Measurements from ENCODE around the gene MATCAP1. TPM values are rescaled to one million over a fixed set of nuclear protein-coding genes. Genes with fewer than 3 reads are reported as not detected.
A peak's percentile ranks its signal among the peaks of the same experiment; 100 is the strongest.

The MATCAP1 gene
- total and polyA plus RNA-seq, 2 of the 13 experiments (the other 11 are each of a cell fraction or from before 2014, with no cell fraction given): 11.2 to 24.5 TPM

GRCh38 chr16:67204076-67204475 lies 20.3 kb upstream of the MATCAP1 start:
- CTCF ChIA-PET (ENCODE audit: low intra/inter-chr PET ratio, low total read pairs): no interaction called here
- 96% methylated on average over 3 of the region's 4 CpGs for WGBS (ENCODE audit: low lambda C conversion rate)
- intact Hi-C loops (cut with micrococcal nuclease; ENCODE audit: unreplicated experiment) (no loop called here), in situ Hi-C loops (cut with HindIII; ENCODE audit: extremely low pct_ligation_motif_present, low pct_unique_long_range_greater_than_20kb) (no loop called here)
- no peak for ATAC-seq
- Histone ChIP-seq H3K4me2 (ENCODE audit: low read depth, low read length) (no peak overlapping the region), H3K4me3 (replicated peaks in 1 of 3; ENCODE audit: insufficient read depth in 1 of 3, low read depth in 2 of 3, low read length in 3 of 3) (no peak overlapping the region), H3K9ac (ENCODE audit: insufficient read depth, low read depth, low read length) (no peak overlapping the region), H3K27me3 (ENCODE audit: control insufficient read depth in 1 of 2, insufficient read depth in 2 of 2, low read length in 2 of 2) (no peaks in the 10 kb centered on the region), H3K27ac (ENCODE audit: extremely low read length, insufficient read depth, low read length) (no peak overlapping the region), H3K9me3 (ENCODE audit: low read length) (no peaks in the 10 kb centered on the region), H3K36me3 (replicated peaks in 1 of 2; ENCODE audit: control insufficient read depth in 1 of 2, insufficient read depth in 2 of 2, low read length in 2 of 2) (peaks cover 27 to 30% of the 10 kb centered on the region in 2 experiments; a peak in 4 of 5 replicates), H4K20me1 (ENCODE audit: insufficient read depth, low read length) (no peaks in the 10 kb centered on the region), H2AFZ (ENCODE audit: low read length) (no peak overlapping the region), H3K4me1 (ENCODE audit: insufficient read depth, low read length) (peaks cover 34% of the 10 kb centered on the region), H3K79me2 (ENCODE audit: insufficient read depth, low read length) (no peaks in the 10 kb centered on the region)
- FAIRE-seq: no peak
- no peak for TF ChIP-seq HMGA1 (CRISPR knock-in tag; conservative IDR thresholded peaks at IDR 0.05)
- no peak for TF ChIP-seq ZNF672 (CRISPR knock-in tag; IDR thresholded peaks at IDR 0.05)
- no peak for TF ChIP-seq EED (CRISPR knock-in tag; IDR thresholded peaks at IDR 0.05)
- POLR2A ChIA-PET: no interaction called here
- no peak for DNase-seq (ENCODE audit: low spot score)
- BruUV-seq (replicated peaks): no TSS peak

- H3K36me3 ChIP-seq (replicated peaks in 1 of 2; ENCODE audit: control insufficient read depth in 1 of 2, insufficient read depth in 2 of 2, low read length in 2 of 2): peaks cover 29 to 38% of the 10 kb centered on the region in 2 experiments
- H3K27ac ChIP-seq (ENCODE audit: extremely low read length, insufficient read depth, low read length): no peak overlapping the region
- BruUV-seq (replicated peaks): no TSS peak
- no peak overlapping the region for H3K4me2 ChIP-seq (ENCODE audit: low read depth, low read length)
- FAIRE-seq: no peak
- H3K9me3 ChIP-seq (ENCODE audit: low read length): no peaks in the 10 kb centered on the region
- in situ Hi-C loops (cut with HindIII; ENCODE audit: extremely low pct_ligation_motif_present, low pct_unique_long_range_greater_than_20kb): no loop called here
- intact Hi-C loops (cut with micrococcal nuclease; ENCODE audit: unreplicated experiment): no loop called here
- no peak overlapping the region for H2AFZ ChIP-seq (ENCODE audit: low read length)
- no peak for ATAC-seq
- ChIA-PET CTCF (ENCODE audit: low intra/inter-chr PET ratio, low total read pairs) (no interaction called here), POLR2A (interaction anchor here (1.2 kb wide), 1 partner anchor 11 kb away, joined by 3 read pairs; the partner anchor contains the start of gene E2F4)
- WGBS (ENCODE audit: low lambda C conversion rate): 96% methylated on average over 12 of the region's 23 CpGs
- no peaks in the 10 kb centered on the region for H3K27me3 ChIP-seq (ENCODE audit: control insufficient read depth in 1 of 2, insufficient read depth in 2 of 2, low read length in 2 of 2)
- H3K4me1 ChIP-seq (ENCODE audit: insufficient read depth, low read length): peaks cover 30% of the 10 kb centered on the region
- H3K9ac ChIP-seq (ENCODE audit: insufficient read depth, low read depth, low read length): no peak overlapping the region
- H3K79me2 ChIP-seq (ENCODE audit: insufficient read depth, low read length): no peaks in the 10 kb centered on the region
- DNase-seq (ENCODE audit: low spot score): no peak
- no peak overlapping the region for H3K4me3 ChIP-seq (replicated peaks in 1 of 3; ENCODE audit: insufficient read depth in 1 of 3, low read depth in 2 of 3, low read length in 3 of 3)
- no peak for TF ChIP-seq ZBTB20 (CRISPR knock-in tag; IDR thresholded peaks at IDR 0.05; ENCODE audit: borderline replicate concordance, low read depth)
- TF ChIP-seq ZFP91 (CRISPR knock-in tag; IDR thresholded peaks at IDR 0.05; ENCODE audit: borderline replicate concordance): 0 out of 2 replicates have a peak, but pooled peaks have one; percentile 15
- TF ChIP-seq RBFOX2 (IDR thresholded peaks at IDR 0.05; ENCODE audit: low read depth, low read length): peak; percentile 21; the same call in 1 of the 2 replicates
- peak; percentile 57 for TF ChIP-seq AGO2 (optimal IDR thresholded peaks at IDR 0.05; ENCODE audit: low read depth, low read length)
- TF ChIP-seq ZNF749 (CRISPR knock-in tag; IDR thresholded peaks at IDR 0.05; ENCODE audit: borderline replicate concordance): no peak
- H4K20me1 ChIP-seq (ENCODE audit: insufficient read depth, low read length): no peaks in the 10 kb centered on the region
These were observed 19.3 kb upstream of the MATCAP1 start for GRCh38 chr16:67202956-67203493.

Data from HepG2 (cell line).